GM23338 (cell line): Measurements from ENCODE around the gene CIAO2A. TPM values are rescaled to one million over a fixed set of nuclear protein-coding genes. Genes with fewer than 3 reads are reported as not detected.

Source experiments
- ATAC-seq: fragments of 200-7000 bp; cut with Tn5 transposase; 3 replicates; pipeline ENCODE4 v1.9.1; 2020
- DNase-seq: peaks from one replicate; pipeline ENCODE4 v3.0.0-alpha.2; 2015; ENCODE audit warnings: low spot score
- H2AFZ ChIP-seq: fragments of 200-600 bp; sonication (generic); 2 replicates; pipeline ENCODE4 v1.8.0; 2016; ENCODE audit warnings: antibody characterized with exemption, mild to moderate bottlenecking, moderate library complexity
- H3F3A ChIP-seq: fragments of 200-600 bp; sonication (generic); replicated peaks from 2 replicates; pipeline ENCODE4 v1.8.0; 2017; ENCODE audit warnings: antibody characterized with exemption, mixed run types, low read depth
- H3K27ac ChIP-seq: fragments of 200-600 bp; sonication (generic); 2 replicates; pipeline ENCODE4 v1.6.1; 2016; ENCODE audit warnings: low read depth
- H3K27me3 ChIP-seq: fragments of 200-600 bp; sonication (generic); 2 replicates; pipeline ENCODE4 v1.8.0; 2016; ENCODE audit warnings: mild to moderate bottlenecking, mixed run types, moderate library complexity; ENCODE audit not compliant: insufficient read depth
- H3K36me3 ChIP-seq: fragments of 200-600 bp; sonication (generic); 2 replicates; pipeline ENCODE4 v1.8.0; 2016; ENCODE audit warnings: mild to moderate bottlenecking; ENCODE audit not compliant: insufficient read depth
- H3K4me1 ChIP-seq: fragments of 200-600 bp; sonication (generic); 2 replicates; pipeline ENCODE4 v1.8.0; 2016; ENCODE audit warnings: mild to moderate bottlenecking, moderate library complexity; ENCODE audit not compliant: insufficient read depth
- H3K4me2 ChIP-seq: fragments of 200-600 bp; sonication (generic); 2 replicates; pipeline ENCODE4 v1.7.1; 2017; ENCODE audit warnings: mixed run types
- H3K4me3 ChIP-seq: fragments of 200-600 bp; sonication (generic); 2 replicates; pipeline ENCODE4 v1.6.1; 2016; ENCODE audit warnings: mixed run types
- H3K79me2 ChIP-seq: fragments of 200-600 bp; sonication (generic); replicated peaks from 2 replicates; pipeline ENCODE4 v1.8.0; 2017; ENCODE audit warnings: mild to moderate bottlenecking; ENCODE audit not compliant: insufficient read depth
- H3K9me2 ChIP-seq: fragments of 200-600 bp; sonication (generic); 2 replicates; pipeline ENCODE4 v1.8.0; 2017; ENCODE audit not compliant: insufficient read depth
- H4K20me1 ChIP-seq: fragments of 200-600 bp; sonication (generic); replicated peaks from 2 replicates; pipeline ENCODE4 v1.8.0; 2017; ENCODE audit warnings: mild to moderate bottlenecking; ENCODE audit not compliant: insufficient read depth
- H3K27ac Mint-ChIP-seq: 2 replicates; pipeline ENCODE4 v1.8.0; 2020; ENCODE audit warnings: inconsistent platforms, mild to moderate bottlenecking, moderate library complexity, mixed read lengths
- H3K27me3 Mint-ChIP-seq: 3 replicates; pipeline ENCODE4 v1.8.0; 2022; ENCODE audit warnings: low read depth, mild to moderate bottlenecking, moderate library complexity, mixed read lengths, inconsistent platforms; ENCODE audit not compliant: insufficient read depth, poor library complexity
- H3K36me3 Mint-ChIP-seq: 3 replicates; pipeline ENCODE4 v1.8.0; 2021; ENCODE audit warnings: low read depth, mild to moderate bottlenecking, inconsistent platforms, moderate library complexity, mixed read lengths
- H3K4me1 Mint-ChIP-seq: 3 replicates; pipeline ENCODE4 v1.8.0; 2020; ENCODE audit warnings: mild to moderate bottlenecking, inconsistent platforms, mixed read lengths
- H3K4me3 Mint-ChIP-seq: 3 replicates; pipeline ENCODE4 v1.8.0; 2021; ENCODE audit warnings: moderate library complexity, mild to moderate bottlenecking, inconsistent platforms, mixed read lengths
- H3K9me3 Mint-ChIP-seq: 3 replicates; pipeline ENCODE4 v1.8.0; 2020; ENCODE audit warnings: moderate library complexity, mild to moderate bottlenecking, inconsistent platforms, mixed read lengths
- EZH2 ChIP-seq: fragments of 200-600 bp; sonication (generic); IDR thresholded peaks from one replicate; pipeline ENCODE4 v1.8.0; 2017; ENCODE audit warnings: antibody characterized with exemption, mild to moderate bottlenecking, low read depth; ENCODE audit not compliant: unreplicated experiment
- EZH2phosphoT487 ChIP-seq: fragments of 200-600 bp; sonication (generic); IDR thresholded peaks from one replicate; pipeline ENCODE4 v1.8.1; 2018; ENCODE audit warnings: antibody characterized with exemption; ENCODE audit not compliant: unreplicated experiment
- JUNB ChIP-seq: IDR thresholded peaks from one replicate; pipeline ENCODE4 v1.6.1; 2016; ENCODE audit warnings: antibody characterized with exemption; ENCODE audit not compliant: unreplicated experiment
- POLR2AphosphoS5 ChIP-seq: IDR thresholded peaks from 2 replicates; pipeline ENCODE4 v1.6.1; 2016; ENCODE audit warnings: antibody characterized with exemption, low read depth
- STAT1 ChIP-seq: IDR thresholded peaks from one replicate; pipeline ENCODE4 v1.6.1; 2016; ENCODE audit warnings: antibody characterized with exemption; ENCODE audit not compliant: unreplicated experiment
- ZNF114 ChIP-seq: fragments of 250-450 bp; sonication (Bioruptor Pico); IDR thresholded peaks from 2 replicates; pipeline ENCODE4 v1.5.0; 2020; ENCODE audit warnings: mild to moderate bottlenecking, moderate library complexity
- ZNF331 ChIP-seq: fragments of 250-450 bp; sonication (Bioruptor Pico); IDR thresholded peaks from 2 replicates; pipeline ENCODE4 v1.5.0; 2020; ENCODE audit warnings: low read depth, mild to moderate bottlenecking, moderate library complexity
- polyA plus RNA-seq: library from polyadenylated mRNA; unstranded; fragments of >200 nt; fragmentation: Nextera tagmentation; extraction: Ambion mirVana; gene quantifications from 2 replicates; pipeline ENCODE4 v1.2.1, GENCODE V29; 2016
- total RNA-seq: library from RNA; depleted of rRNA; stranded (reverse); fragments of >200 nt; shearing (Covaris generic); gene quantifications from 2 replicates; pipeline ENCODE4 v1.2.3, GENCODE V29; 2014
- TF ChIP-seq, protein P1 (sequence below): fragments of 250-450 bp; sonication (Bioruptor Pico); IDR thresholded peaks from 2 replicates; pipeline ENCODE4 v1.5.0; 2020; ENCODE audit warnings: mild to moderate bottlenecking, moderate library complexity
- TF ChIP-seq, protein P2 (sequence below): IDR thresholded peaks from 2 replicates; pipeline ENCODE4 v1.6.1; 2016; ENCODE audit warnings: antibody characterized with exemption

CIAO2A gene
- total and polyA plus RNA-seq, 2 experiments from 2014 or later = 132 to 318 TPM

DNA sequence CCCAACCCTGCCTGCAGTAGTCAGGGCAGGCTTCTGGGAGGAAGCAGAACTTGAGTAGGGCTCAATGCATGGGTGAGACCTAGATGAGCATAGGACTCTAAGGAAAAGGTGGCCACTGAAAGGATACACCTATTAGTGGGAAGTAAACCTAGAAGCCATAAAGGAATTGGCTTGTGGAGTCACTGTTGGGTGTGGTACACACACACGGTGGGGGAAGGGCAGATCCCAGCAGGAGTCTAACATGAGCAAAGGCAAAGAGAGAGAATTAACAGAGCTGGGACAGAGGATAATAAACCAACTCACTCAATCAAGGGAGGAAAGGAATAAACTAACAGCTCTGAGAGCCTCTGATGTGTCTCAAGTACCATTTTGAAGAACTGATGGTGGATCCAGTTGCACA lies 70.4 kb downstream of the CIAO2A start (continued):
- TF ChIP-seq, protein P1, sequence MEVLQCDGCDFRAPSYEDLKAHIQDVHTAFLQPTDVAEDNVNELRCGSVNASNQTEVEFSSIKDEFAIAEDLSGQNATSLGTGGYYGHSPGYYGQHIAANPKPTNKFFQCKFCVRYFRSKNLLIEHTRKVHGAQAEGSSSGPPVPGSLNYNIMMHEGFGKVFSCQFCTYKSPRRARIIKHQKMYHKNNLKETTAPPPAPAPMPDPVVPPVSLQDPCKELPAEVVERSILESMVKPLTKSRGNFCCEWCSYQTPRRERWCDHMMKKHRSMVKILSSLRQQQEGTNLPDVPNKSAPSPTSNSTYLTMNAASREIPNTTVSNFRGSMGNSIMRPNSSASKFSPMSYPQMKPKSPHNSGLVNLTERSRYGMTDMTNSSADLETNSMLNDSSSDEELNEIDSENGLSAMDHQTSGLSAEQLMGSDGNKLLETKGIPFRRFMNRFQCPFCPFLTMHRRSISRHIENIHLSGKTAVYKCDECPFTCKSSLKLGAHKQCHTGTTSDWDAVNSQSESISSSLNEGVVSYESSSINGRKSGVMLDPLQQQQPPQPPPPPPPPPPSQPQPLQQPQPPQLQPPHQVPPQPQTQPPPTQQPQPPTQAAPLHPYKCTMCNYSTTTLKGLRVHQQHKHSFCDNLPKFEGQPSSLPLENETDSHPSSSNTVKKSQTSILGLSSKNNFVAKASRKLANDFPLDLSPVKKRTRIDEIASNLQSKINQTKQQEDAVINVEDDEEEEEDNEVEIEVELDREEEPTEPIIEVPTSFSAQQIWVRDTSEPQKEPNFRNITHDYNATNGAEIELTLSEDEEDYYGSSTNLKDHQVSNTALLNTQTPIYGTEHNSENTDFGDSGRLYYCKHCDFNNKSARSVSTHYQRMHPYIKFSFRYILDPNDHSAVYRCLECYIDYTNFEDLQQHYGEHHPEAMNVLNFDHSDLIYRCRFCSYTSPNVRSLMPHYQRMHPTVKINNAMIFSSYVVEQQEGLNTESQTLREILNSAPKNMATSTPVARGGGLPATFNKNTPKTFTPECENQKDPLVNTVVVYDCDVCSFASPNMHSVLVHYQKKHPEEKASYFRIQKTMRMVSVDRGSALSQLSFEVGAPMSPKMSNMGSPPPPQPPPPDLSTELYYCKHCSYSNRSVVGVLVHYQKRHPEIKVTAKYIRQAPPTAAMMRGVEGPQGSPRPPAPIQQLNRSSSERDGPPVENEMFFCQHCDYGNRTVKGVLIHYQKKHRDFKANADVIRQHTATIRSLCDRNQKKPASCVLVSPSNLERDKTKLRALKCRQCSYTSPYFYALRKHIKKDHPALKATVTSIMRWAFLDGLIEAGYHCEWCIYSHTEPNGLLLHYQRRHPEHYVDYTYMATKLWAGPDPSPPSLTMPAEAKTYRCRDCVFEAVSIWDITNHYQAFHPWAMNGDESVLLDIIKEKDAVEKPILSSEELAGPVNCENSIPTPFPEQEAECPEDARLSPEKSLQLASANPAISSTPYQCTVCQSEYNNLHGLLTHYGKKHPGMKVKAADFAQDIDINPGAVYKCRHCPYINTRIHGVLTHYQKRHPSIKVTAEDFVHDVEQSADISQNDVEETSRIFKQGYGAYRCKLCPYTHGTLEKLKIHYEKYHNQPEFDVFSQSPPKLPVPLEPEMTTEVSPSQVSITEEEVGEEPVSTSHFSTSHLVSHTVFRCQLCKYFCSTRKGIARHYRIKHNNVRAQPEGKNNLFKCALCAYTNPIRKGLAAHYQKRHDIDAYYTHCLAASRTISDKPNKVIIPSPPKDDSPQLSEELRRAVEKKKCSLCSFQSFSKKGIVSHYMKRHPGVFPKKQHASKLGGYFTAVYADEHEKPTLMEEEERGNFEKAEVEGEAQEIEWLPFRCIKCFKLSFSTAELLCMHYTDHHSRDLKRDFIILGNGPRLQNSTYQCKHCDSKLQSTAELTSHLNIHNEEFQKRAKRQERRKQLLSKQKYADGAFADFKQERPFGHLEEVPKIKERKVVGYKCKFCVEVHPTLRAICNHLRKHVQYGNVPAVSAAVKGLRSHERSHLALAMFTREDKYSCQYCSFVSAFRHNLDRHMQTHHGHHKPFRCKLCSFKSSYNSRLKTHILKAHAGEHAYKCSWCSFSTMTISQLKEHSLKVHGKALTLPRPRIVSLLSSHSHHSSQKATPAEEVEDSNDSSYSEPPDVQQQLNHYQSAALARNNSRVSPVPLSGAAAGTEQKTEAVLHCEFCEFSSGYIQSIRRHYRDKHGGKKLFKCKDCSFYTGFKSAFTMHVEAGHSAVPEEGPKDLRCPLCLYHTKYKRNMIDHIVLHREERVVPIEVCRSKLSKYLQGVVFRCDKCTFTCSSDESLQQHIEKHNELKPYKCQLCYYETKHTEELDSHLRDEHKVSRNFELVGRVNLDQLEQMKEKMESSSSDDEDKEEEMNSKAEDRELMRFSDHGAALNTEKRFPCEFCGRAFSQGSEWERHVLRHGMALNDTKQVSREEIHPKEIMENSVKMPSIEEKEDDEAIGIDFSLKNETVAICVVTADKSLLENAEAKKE = no peak
- TF ChIP-seq ZNF331 (CRISPR knock-in tag) (no peak), STAT1 (no peak)

DNA sequence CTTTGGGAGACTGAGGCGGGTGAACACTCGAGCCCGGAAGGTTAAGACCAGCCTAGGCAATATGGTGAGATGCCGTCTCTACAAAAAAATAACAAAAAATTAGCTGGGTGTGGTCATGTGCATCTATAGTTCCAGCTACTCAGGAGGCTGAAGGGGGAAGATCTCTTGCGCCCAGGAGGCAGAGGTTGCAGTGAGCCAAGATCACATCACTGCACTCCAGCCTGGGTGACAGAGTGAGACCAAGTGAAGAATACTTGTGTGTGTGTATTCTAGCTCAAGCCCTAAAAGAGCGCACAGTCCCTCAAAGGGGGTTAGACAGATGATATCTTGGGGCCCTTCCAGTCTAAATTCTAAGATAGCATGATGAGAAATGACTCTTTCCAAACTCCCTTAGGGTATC lies 71.1 kb downstream of the CIAO2A start:
- H3K27ac Mint-ChIP-seq = no peak overlapping the region
- TF ChIP-seq, protein P1 = no peak
- no peak for TF ChIP-seq ZNF114 (CRISPR knock-in tag)
- TF ChIP-seq, protein P2, sequence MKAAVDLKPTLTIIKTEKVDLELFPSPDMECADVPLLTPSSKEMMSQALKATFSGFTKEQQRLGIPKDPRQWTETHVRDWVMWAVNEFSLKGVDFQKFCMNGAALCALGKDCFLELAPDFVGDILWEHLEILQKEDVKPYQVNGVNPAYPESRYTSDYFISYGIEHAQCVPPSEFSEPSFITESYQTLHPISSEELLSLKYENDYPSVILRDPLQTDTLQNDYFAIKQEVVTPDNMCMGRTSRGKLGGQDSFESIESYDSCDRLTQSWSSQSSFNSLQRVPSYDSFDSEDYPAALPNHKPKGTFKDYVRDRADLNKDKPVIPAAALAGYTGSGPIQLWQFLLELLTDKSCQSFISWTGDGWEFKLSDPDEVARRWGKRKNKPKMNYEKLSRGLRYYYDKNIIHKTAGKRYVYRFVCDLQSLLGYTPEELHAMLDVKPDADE = no peak
- TF ChIP-seq EZH2phosphoT487 = no peak
- no peak for TF ChIP-seq JUNB
- no peak for TF ChIP-seq ZNF331 (CRISPR knock-in tag)
- no peak for TF ChIP-seq POLR2AphosphoS5
- TF ChIP-seq STAT1 = no peak
- TF ChIP-seq EZH2 = no peak

More for the DNA sequence above, 71.1 kb downstream of the CIAO2A start:
- H3K4me3 ChIP-seq = no peak overlapping the region
- no peaks in the 10 kb centered on the region for H3K36me3 Mint-ChIP-seq
- H3K79me2 ChIP-seq = no peaks in the 10 kb centered on the region
- no peaks in the 10 kb centered on the region for H3K36me3 ChIP-seq
- no peak overlapping the region for H3K4me3 Mint-ChIP-seq
- H3K4me1 Mint-ChIP-seq = peaks cover 20% of the 10 kb centered on the region
- H3K27me3 Mint-ChIP-seq = peaks cover 2% of the 10 kb centered on the region
- no peak overlapping the region for H3K27ac ChIP-seq
- no peaks in the 10 kb centered on the region for H3K27me3 ChIP-seq
- ATAC-seq (no peak), DNase-seq (no peak)
- no peak overlapping the region for H3K4me2 ChIP-seq
- H3K9me2 ChIP-seq = peaks cover 8% of the 10 kb centered on the region; the same call in 1 of the 2 replicates
- no peaks in the 10 kb centered on the region for H3F3A ChIP-seq
- peaks cover 16% of the 10 kb centered on the region for H3K4me1 ChIP-seq
- H3K9me3 Mint-ChIP-seq = no peaks in the 10 kb centered on the region; the same call in 2 of the 3 replicates
- no peak overlapping the region for H2AFZ ChIP-seq
- no peaks in the 10 kb centered on the region for H4K20me1 ChIP-seq
